ENCODE results near the gene TMEM72. TPM values are rescaled to one million over a fixed set of nuclear protein-coding genes. Genes with fewer than 3 reads are reported as not detected.

The TMEM72 gene
- total RNA-seq (2021) (not detected in 2 replicates), Bru-seq, nascent RNA (percentile 4 among the genes with signal in this experiment), BruChase-seq, experiment 1, labeled RNA remaining after a 2-hour chase (not detected), BruChase-seq, experiment 2, labeled RNA remaining after a 6-hour chase (not detected)
- long read RNA-seq, result 0 reads

GRCh38 chr10:44911081-44911540 lies at the start of gene TMEM72:
TSS of gene TMEM72 (plus strand) at chr10:44911337. CDS start at chr10:44911513, 176 bp downstream.
- CTCF ChIA-PET, result no interaction called here
- intact Hi-C loops (cut with micrococcal nuclease; ENCODE audit: unreplicated experiment), result no loop called here
- no TSS peak for BruUV-seq (replicated peaks)

GRCh38 chr10:44862006-44862751 lies 49.0 kb upstream of the TMEM72 start:
- no peaks in the 10 kb centered on the region for H3K79me2 ChIP-seq (ENCODE audit: low read depth)
- no peaks in the 10 kb centered on the region for H3K9me3 ChIP-seq (ENCODE audit: insufficient read depth, low read depth)
- H3K9me2 ChIP-seq (ENCODE audit: insufficient read depth), result no peaks in the 10 kb centered on the region
- ChIA-PET CTCF (interaction anchor here (0.6 kb wide), 1 partner anchor 434 kb away, joined by 7 read pairs; no protein-coding TSS in a partner anchor), POLR2A (ENCODE audit: unreplicated experiment) (no interaction called here)
- DNase-seq, result no peak
- H3K4me1 ChIP-seq (replicated peaks; ENCODE audit: insufficient read depth), result no peaks in the 10 kb centered on the region
- intact Hi-C loops (cut with micrococcal nuclease; ENCODE audit: unreplicated experiment), result loop anchor here (10.0 kb wide), 1 partner anchor 477 kb away; the partner anchor contains the start of gene CXCL12
- TF ChIP-seq CTCF (conservative IDR thresholded peaks at IDR 0.05), result no peak
- TF ChIP-seq EZH2 (IDR thresholded peaks at IDR 0.05; ENCODE audit: low read depth), result no peak
- H3K36me3 ChIP-seq (ENCODE audit: low read depth), result no peaks in the 10 kb centered on the region
- peaks cover 28% of the 10 kb centered on the region for H3K27me3 ChIP-seq (ENCODE audit: insufficient read depth, low read depth)
- H3K27ac ChIP-seq, result no peak overlapping the region
- no TSS peak for BruUV-seq (replicated peaks)
- no peak overlapping the region for H3K4me3 ChIP-seq
- no peaks in the 10 kb centered on the region for H4K20me1 ChIP-seq (ENCODE audit: insufficient read depth)
- H3F3A ChIP-seq (ENCODE audit: insufficient read depth, low read depth), result no peaks in the 10 kb centered on the region
- H2AFZ ChIP-seq, result no peak overlapping the region
- H3K4me2 ChIP-seq, result no peak overlapping the region

More at GRCh38 chr10:44911081-44911540, at the start of gene TMEM72:
- H3K4me2 ChIP-seq, result no peak within 1 kb of the TSS
- H3K9me3 ChIP-seq (ENCODE audit: insufficient read depth, low read depth), result no peaks in the 10 kb centered on the region
- H3K27me3 ChIP-seq (ENCODE audit: insufficient read depth, low read depth), result peaks cover 85% of the 10 kb centered on the region
- no peak for TF ChIP-seq EZH2 (IDR thresholded peaks at IDR 0.05; ENCODE audit: low read depth)
- TF ChIP-seq CTCF (conservative IDR thresholded peaks at IDR 0.05), result no peak
- no peak within 1 kb of the TSS for H3K4me3 ChIP-seq
- H3K27ac ChIP-seq, result no peak within 1 kb of the TSS
- H3F3A ChIP-seq (ENCODE audit: insufficient read depth, low read depth), result no peaks in the 10 kb centered on the region
- H4K20me1 ChIP-seq (ENCODE audit: insufficient read depth), result no peaks in the 10 kb centered on the region
- H3K79me2 ChIP-seq (ENCODE audit: low read depth), result no peaks in the 10 kb centered on the region
- H3K36me3 ChIP-seq (ENCODE audit: low read depth), result no peaks in the 10 kb centered on the region
- H3K9me2 ChIP-seq (ENCODE audit: insufficient read depth), result no peaks in the 10 kb centered on the region
- POLR2A ChIA-PET (ENCODE audit: unreplicated experiment), result no interaction called here
- no peak for DNase-seq
- H3K4me1 ChIP-seq (replicated peaks; ENCODE audit: insufficient read depth), result no peaks in the 10 kb centered on the region
- H2AFZ ChIP-seq, result no peak within 1 kb of the TSS

- TF ChIP-seq CTCF (conservative IDR thresholded peaks at IDR 0.05) (no peak), EZH2 (IDR thresholded peaks at IDR 0.05; ENCODE audit: low read depth) (no peak)
- intact Hi-C loops (cut with micrococcal nuclease; ENCODE audit: unreplicated experiment), result loop anchor here (10.0 kb wide), 1 partner anchor 478 kb away; the partner anchor contains the start of gene CXCL12
- no peak overlapping the region for H3K4me3 ChIP-seq
- no TSS peak for BruUV-seq (replicated peaks)
- ChIA-PET POLR2A (ENCODE audit: unreplicated experiment) (no interaction called here), CTCF (no interaction called here)
- H3K27me3 ChIP-seq (ENCODE audit: insufficient read depth, low read depth), result peaks cover 35% of the 10 kb centered on the region
- no peaks in the 10 kb centered on the region for H3K79me2 ChIP-seq (ENCODE audit: low read depth)
- no peak overlapping the region for H3K4me2 ChIP-seq
- no peaks in the 10 kb centered on the region for H3K9me3 ChIP-seq (ENCODE audit: insufficient read depth, low read depth)
- no peak for DNase-seq
- H3F3A ChIP-seq (ENCODE audit: insufficient read depth, low read depth), result no peaks in the 10 kb centered on the region
- H3K36me3 ChIP-seq (ENCODE audit: low read depth), result no peaks in the 10 kb centered on the region
- H3K27ac ChIP-seq, result no peak overlapping the region
- no peak overlapping the region for H2AFZ ChIP-seq
- H3K4me1 ChIP-seq (replicated peaks; ENCODE audit: insufficient read depth), result no peaks in the 10 kb centered on the region
- no peaks in the 10 kb centered on the region for H3K9me2 ChIP-seq (ENCODE audit: insufficient read depth)
- H4K20me1 ChIP-seq (ENCODE audit: insufficient read depth), result no peaks in the 10 kb centered on the region
These were observed 48.2 kb upstream of the TMEM72 start for GRCh38 chr10:44862924-44863323.
